Spleen (tissue), 11 donors: ENCODE measurements around the gene EBLN2. TPM values are rescaled to one million over a fixed set of nuclear protein-coding genes. Genes with fewer than 3 reads are reported as not detected.

ENCODE experiments used
- DNase-seq: peaks from one replicate; pipeline ENCODE4 v3.0.0-alpha.2; 2020
- H3K27ac ChIP-seq, 8 donors: fragments of 200-600 bp; sonication (generic) in 7 of 8; 1 replicate in 4 of 8; 2 replicates in 4 of 8; pipeline versions ENCODE4 v1.5.0 to v1.8.0; 2016 to 2021; ENCODE audit warnings: inconsistent platforms in 4 of 8, mild to moderate bottlenecking in 4 of 8, moderate library complexity in 1 of 8
- H3K27me3 ChIP-seq, 7 donors: fragments of 200-600 bp; sonication (generic) in 6 of 7; replicated peaks in 1 of 7; 1 replicate in 4 of 7; 2 replicates in 3 of 7; pipeline versions ENCODE4 v1.5.0 to v1.8.0; 2016 to 2021; ENCODE audit warnings: inconsistent platforms in 3 of 7, mild to moderate bottlenecking in 1 of 7
- H3K36me3 ChIP-seq, 6 donors: fragments of 200-600 bp; sonication (generic) in 5 of 6; 1 replicate in 4 of 6; 2 replicates in 2 of 6; pipeline versions ENCODE4 v1.5.0 to v1.8.0; 2016 to 2021; ENCODE audit warnings: inconsistent platforms in 2 of 6
- H3K4me1 ChIP-seq, 6 donors: fragments of 200-600 bp; sonication (generic) in 5 of 6; 1 replicate in 3 of 6; 2 replicates in 3 of 6; pipeline versions ENCODE4 v1.5.0 to v1.8.0; 2016 to 2021; ENCODE audit warnings: inconsistent platforms in 3 of 6
- H3K4me3 ChIP-seq, 8 donors: fragments of 200-600 bp; sonication (generic) in 7 of 8; 1 replicate in 4 of 8; 2 replicates in 4 of 8; pipeline versions ENCODE4 v1.5.0 to v1.8.0; 2016 to 2021; ENCODE audit warnings: inconsistent platforms in 4 of 8, mild to moderate bottlenecking in 4 of 8, moderate library complexity in 2 of 8
- H3K9me3 ChIP-seq, 8 donors: fragments of 200-600 bp; sonication (generic) in 7 of 8; 1 replicate in 4 of 8; 2 replicates in 4 of 8; pipeline versions ENCODE4 v1.5.0 to v1.8.0; 2016 to 2021; ENCODE audit warnings: inconsistent platforms in 4 of 8
- POLR2A ChIP-seq, 3 donors: fragments of 450-650 bp; IDR thresholded peaks; one replicate each; pipeline ENCODE4 v1.5.1; 2017; ENCODE audit warnings: antibody characterized with exemption in 3 of 3, mild to moderate bottlenecking in 1 of 3
- POLR2AphosphoS5 ChIP-seq, 3 donors: sonication (generic); formaldehyde crosslinking; IDR thresholded peaks; one replicate each; pipeline ENCODE4 v1.5.1; 2017; ENCODE audit warnings: antibody characterized with exemption in 3 of 3
- WGBS, 5 donors: extraction: QIAGEN DNeasy Blood & Tissue Kit in 3 of 5; methylation state at CpG; one replicate each; pipeline versions ENCODE4 v1.1.5 to v1.1.7; 2013 to 2018; 5-methylcytosine and 5-hydroxymethylcytosine counted together
- intact Hi-C: fragments of 100-400 bp; cut with DNase I; formaldehyde crosslinking; loops from one replicate; pipeline ENCODE4 v1.15.0; 2023; ENCODE audit warnings: low total_unique reads
- polyA plus RNA-seq, 3 donors: library from polyadenylated mRNA; stranded (reverse); fragments of 200-250 nt; gene quantifications; one replicate each; pipeline ENCODE4 v1.2.1, GENCODE V29; 2013
- total RNA-seq, 7 donors: library from RNA; depleted of rRNA in 3 of 7; stranded (reverse); fragments of >200 nt in 3 of 7; fragmentation: NEBNext Ultra II Directional in 4 of 7; extraction: Animal tissue kit (Norgen Biotek cat#: 25700) in 4 of 7; gene quantifications; one replicate each; pipeline versions ENCODE4 v1.1.0 to v1.2.1, GENCODE V29; 2016 to 2021
- TF ChIP-seq, protein P1 (sequence below), 11 experiments: fragments of 200-600 bp in 7 of 11; fragments of 450-650 bp in 4 of 11; sonication (generic) in 4 of 11; IDR thresholded peaks in 8 of 11; conservative IDR thresholded peaks in 3 of 11; 1 replicate in 7 of 11; 2 replicates in 4 of 11; pipeline versions ENCODE4 v1.4.0 to v1.8.0; 2016 to 2021; ENCODE audit warnings: antibody characterized with exemption in 11 of 11, inconsistent platforms in 4 of 11, mild to moderate bottlenecking in 1 of 11
- donor health status: healthy with polysubstance abuse.
- donor health status: DM: no; HTN: no; CAD: no; lungs with moderate emphysema.
- donor health status: DM: no; HTN: no; CAD: no.
- donor health status: Bipolar disorder and iron deficiency.
- donor health status: healthy.
- donor health status: DM: no; HTN: no; CAD: no.
- donor health status: DM: yes; HTN: yes; CAD: no.

Gene EBLN2
- total and polyA plus RNA-seq, 10 donors, result 0.13 to 15.0 (median 6.9) TPM

DNA sequence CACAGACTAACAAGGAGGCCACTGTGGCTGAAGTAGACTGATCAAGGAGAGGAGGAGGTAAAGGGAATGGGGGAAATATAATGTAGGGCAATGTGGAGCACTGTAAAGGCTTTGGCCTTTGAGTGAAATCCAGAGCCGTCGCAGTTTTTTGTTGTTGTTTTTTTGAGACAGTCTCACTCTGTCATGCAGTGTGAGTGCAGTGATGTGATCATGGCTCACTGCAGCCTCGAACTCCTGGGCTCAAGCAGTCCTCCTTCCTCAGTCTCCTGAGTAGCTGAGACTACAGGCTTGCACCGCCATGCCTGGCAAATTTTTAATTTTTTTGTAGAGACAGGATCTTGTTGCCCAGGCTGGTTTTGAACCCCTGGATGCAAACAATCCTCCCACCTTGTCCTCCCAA lies 32.7 kb upstream of the EBLN2 start:
- intact Hi-C loops, result no loop called here
- no peak for DNase-seq
- H3K36me3 ChIP-seq, result peaks cover 0 to 8% (median 0%) of the 10 kb centered on the region in 6 donors
- peak overlapping the region in 1 of 8 donors; percentile 16 for H3K27ac ChIP-seq
- TF ChIP-seq, protein P1, sequence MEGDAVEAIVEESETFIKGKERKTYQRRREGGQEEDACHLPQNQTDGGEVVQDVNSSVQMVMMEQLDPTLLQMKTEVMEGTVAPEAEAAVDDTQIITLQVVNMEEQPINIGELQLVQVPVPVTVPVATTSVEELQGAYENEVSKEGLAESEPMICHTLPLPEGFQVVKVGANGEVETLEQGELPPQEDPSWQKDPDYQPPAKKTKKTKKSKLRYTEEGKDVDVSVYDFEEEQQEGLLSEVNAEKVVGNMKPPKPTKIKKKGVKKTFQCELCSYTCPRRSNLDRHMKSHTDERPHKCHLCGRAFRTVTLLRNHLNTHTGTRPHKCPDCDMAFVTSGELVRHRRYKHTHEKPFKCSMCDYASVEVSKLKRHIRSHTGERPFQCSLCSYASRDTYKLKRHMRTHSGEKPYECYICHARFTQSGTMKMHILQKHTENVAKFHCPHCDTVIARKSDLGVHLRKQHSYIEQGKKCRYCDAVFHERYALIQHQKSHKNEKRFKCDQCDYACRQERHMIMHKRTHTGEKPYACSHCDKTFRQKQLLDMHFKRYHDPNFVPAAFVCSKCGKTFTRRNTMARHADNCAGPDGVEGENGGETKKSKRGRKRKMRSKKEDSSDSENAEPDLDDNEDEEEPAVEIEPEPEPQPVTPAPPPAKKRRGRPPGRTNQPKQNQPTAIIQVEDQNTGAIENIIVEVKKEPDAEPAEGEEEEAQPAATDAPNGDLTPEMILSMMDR (IDR thresholded peaks at IDR 0.05 in 8 of 11, conservative IDR thresholded peaks at IDR 0.05 in 3 of 11), result no peak
- TF ChIP-seq POLR2AphosphoS5 (IDR thresholded peaks at IDR 0.05), result no peak
- no peak for TF ChIP-seq POLR2A (IDR thresholded peaks at IDR 0.05)
- 57 to 92% (median 74%) methylated on average over 4 of the region's 4 CpGs for WGBS, 5 donors
- peaks cover 10 to 100% (median 56%) of the 10 kb centered on the region in 6 donors for H3K4me1 ChIP-seq
- H3K9me3 ChIP-seq, result no peaks in the 10 kb centered on the region
- H3K4me3 ChIP-seq, result no peak overlapping the region
- H3K27me3 ChIP-seq, result no peaks in the 10 kb centered on the region

DNA sequence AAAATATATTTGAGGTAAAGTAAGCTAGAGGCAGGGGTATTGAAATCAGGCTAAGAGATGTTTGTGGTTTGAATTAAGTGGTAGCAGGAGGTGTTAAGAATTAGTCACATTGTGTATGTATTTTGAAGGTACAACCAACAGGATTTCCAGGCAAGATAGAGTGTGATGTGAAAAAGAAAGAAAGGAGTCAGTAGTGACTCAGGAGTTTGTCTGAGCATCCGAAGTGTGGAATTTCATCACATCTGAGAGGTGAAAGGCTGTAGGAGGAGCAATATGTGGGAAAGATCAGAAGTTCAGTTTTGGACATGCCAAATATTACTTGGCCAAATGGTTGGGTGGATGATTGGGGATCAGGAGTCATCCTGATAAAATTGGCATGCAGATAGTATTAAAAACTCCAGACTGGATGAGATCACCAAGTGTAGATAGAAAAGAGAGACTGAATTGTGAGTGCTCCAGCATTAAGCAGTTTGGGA lies 32.1 kb upstream of the EBLN2 start:
- 27 to 55% (median 53%) methylated on average over 1 of the region's 1 CpG for WGBS, 5 donors
- no peak for DNase-seq
- Histone ChIP-seq H3K36me3 (peaks cover 0 to 8% (median 0%) of the 10 kb centered on the region in 6 donors), H3K27ac (peak overlapping the region in 1 of 8 donors; percentile 16), H3K9me3 (no peaks in the 10 kb centered on the region), H3K4me3 (no peak overlapping the region), H3K4me1 (peaks cover 10 to 100% (median 56%) of the 10 kb centered on the region in 6 donors), H3K27me3 (no peaks in the 10 kb centered on the region)
- intact Hi-C loops, result no loop called here
- TF ChIP-seq, protein P1 (IDR thresholded peaks at IDR 0.05 in 8 of 11, conservative IDR thresholded peaks at IDR 0.05 in 3 of 11), result no peak
- TF ChIP-seq POLR2AphosphoS5 (IDR thresholded peaks at IDR 0.05), result no peak
- TF ChIP-seq POLR2A (IDR thresholded peaks at IDR 0.05), result no peak

DNA sequence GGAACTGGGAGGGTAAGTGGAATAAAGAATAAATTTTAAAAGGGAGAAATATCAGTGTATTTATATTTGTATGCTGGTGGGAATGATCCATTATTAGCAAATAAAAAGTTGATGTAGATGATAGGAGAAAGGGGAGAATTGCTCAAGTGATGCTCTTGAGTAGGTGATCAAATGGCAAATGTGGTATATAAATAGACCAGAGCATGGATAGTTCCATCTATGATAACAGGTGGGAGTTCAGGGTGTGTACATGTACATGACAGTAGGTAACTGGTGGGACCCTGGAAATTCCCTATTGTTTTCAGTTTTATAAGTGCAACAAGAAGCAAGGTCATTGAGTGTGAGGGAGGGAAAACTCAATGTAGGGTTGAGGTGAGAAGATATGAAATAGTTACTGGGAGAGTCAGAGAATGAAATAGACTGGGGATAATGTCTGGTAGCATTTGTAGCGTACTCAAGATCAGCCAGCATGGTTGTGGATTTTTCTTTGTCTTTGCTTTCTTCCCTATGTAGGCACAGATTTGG lies 31.3 kb upstream of the EBLN2 start:
- Histone ChIP-seq H3K27me3 (no peaks in the 10 kb centered on the region), H3K4me3 (no peak overlapping the region), H3K27ac (no peak overlapping the region), H3K4me1 (peaks cover 12 to 100% (median 53%) of the 10 kb centered on the region in 6 donors), H3K9me3 (no peaks in the 10 kb centered on the region), H3K36me3 (peaks cover 0 to 8% (median 0%) of the 10 kb centered on the region in 6 donors)
- intact Hi-C loops, result no loop called here
- TF ChIP-seq, protein P1 (IDR thresholded peaks at IDR 0.05 in 8 of 11, conservative IDR thresholded peaks at IDR 0.05 in 3 of 11), result no peak
- no peak for TF ChIP-seq POLR2A (IDR thresholded peaks at IDR 0.05)
- no peak for TF ChIP-seq POLR2AphosphoS5 (IDR thresholded peaks at IDR 0.05)
- DNase-seq, result no peak
- 93 to 100% (median 96%) methylated on average over 1 of the region's 1 CpG for WGBS, 5 donors

DNA sequence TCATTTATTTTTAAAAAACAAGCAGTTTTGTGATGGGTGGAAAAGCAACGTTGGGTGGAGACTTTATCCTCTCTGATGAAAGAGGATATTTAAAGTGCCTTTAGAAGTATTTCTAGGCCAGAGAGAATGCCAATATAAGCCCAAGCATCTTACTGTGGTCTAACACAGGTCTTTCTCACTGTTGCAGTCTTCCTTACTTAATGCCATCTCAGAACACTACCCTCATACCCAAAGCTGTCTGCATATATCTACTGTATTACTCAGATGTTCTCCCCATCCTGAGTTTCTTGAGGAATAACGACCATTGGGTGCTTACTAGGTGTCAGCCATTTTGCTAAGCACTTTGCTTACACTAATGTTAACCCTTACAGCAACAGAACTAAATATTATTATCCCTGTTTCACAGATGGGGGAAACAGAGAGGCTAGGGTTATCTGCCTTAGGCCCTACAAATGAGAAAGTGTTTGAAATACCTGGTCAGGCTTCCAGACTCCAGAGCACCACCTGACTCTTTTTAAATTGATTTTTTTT lies 29.8 kb upstream of the EBLN2 start:
- intact Hi-C loops, result no loop called here
- Histone ChIP-seq H3K36me3 (peaks cover 0 to 8% (median 0%) of the 10 kb centered on the region in 6 donors), H3K27ac (no peak overlapping the region), H3K4me1 (peaks cover 11 to 100% (median 62%) of the 10 kb centered on the region in 6 donors), H3K4me3 (no peak overlapping the region), H3K9me3 (no peaks in the 10 kb centered on the region), H3K27me3 (no peaks in the 10 kb centered on the region)
- 55 to 75% (median 66%) methylated on average over 2 of the region's 2 CpGs for WGBS, 5 donors
- TF ChIP-seq POLR2AphosphoS5 (IDR thresholded peaks at IDR 0.05) (no peak), POLR2A (IDR thresholded peaks at IDR 0.05) (no peak)
- TF ChIP-seq, protein P1 (IDR thresholded peaks at IDR 0.05 in 8 of 11, conservative IDR thresholded peaks at IDR 0.05 in 3 of 11), result no peak
- no peak for DNase-seq
